ENCODE data around the gene AOC3.
"Not testable (repeated sequence)": the region's sequence is repeated elsewhere in the genome, so short reads cannot be mapped to it uniquely, and the experiment has no call there.

Gene AOC3

DNA sequence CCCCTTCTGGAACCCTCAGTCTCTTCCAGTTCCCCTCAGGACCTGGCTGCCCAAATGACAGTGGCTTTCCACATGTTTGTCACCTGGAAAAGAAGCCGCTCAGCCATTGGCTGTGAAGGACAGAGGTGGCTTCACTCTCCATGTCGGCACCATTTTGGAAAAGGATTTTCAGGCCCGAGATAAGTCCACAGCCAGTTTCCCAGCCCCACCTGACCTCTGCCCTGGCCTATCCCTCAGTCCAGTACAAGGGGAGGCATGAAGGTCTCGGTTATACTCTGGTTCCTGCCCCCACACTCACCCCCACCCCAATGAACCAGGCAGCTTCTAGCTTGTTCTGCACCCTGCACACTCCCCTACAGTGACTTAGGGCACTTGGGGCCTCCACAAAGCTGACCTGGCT, 15.2 kb downstream of the AOC3 start:
- DNase-seq (ENCODE audit: low spot score in 2 of 2) = no peak
- Histone ChIP-seq H3K4me3 (no peak overlapping the region), H3K4me1 (no peaks in the 10 kb centered on the region), H3K27me3 (ENCODE audit: low read depth) (peaks cover 3% of the 10 kb centered on the region; the same call in 1 of the 2 replicates), H3K36me3 (replicated peaks) (no peaks in the 10 kb centered on the region), H3K9me3 (peaks cover 7% of the 10 kb centered on the region)
- in situ Hi-C loops (cut with MboI; ENCODE audit: low sequenced_read_pairs) = no loop called here

DNA sequence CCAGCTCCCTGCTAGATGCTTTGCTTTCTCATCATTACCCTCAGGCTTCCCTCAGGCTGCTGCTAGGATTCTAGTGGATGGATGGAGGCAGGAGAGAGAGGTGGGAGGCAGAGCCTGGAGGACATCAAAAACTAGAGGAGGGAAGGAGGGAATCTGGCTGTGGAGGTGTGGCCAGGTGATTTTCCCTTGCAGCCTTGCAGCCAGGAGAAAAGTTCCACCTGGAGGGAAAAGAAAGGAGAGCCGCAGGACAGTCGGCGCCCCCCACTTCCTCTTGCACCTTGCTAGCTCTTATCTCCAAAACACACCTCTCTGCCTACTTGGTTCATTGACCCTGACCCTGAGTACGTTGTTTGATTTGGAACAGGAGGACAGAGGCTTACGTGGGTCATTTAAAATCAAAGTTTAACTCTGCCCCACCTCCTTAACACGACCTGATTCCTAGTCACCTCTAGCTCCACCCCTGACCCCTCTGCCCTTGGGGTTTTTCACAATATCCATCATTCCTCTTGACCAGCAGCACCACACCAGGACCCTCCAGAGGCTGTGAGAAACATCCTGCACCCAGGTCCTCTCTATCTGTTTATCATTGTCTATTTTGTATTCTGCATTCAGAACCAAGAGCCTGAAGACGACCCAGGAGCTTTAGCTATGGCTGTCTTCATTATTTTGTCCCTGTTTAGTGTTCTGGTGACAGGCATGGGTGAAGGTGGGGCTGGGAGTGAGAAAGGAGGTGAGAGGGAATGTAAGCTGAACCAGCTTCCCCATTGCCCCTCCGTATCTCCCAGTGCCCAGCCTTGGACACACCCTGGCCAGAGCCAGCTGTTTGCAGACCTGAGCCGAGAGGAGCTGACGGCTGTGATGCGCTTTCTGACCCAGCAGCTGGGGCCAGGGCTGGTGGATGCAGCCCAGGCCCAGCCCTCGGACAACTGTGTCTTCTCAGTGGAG, 15.9 kb downstream of the AOC3 start:
- H3K4me3 ChIP-seq = no peak overlapping the region
- H3K9me3 ChIP-seq = peaks cover 7% of the 10 kb centered on the region
- no peaks in the 10 kb centered on the region for H3K36me3 ChIP-seq (replicated peaks)
- no peak for DNase-seq (ENCODE audit: low spot score in 2 of 2)
- H3K27me3 ChIP-seq (ENCODE audit: low read depth) = peaks cover 3% of the 10 kb centered on the region; the same call in 1 of the 2 replicates
- no peaks in the 10 kb centered on the region for H3K4me1 ChIP-seq
- in situ Hi-C loops (cut with MboI; ENCODE audit: low sequenced_read_pairs) = no loop called here

GRCh38 chr17:42867694-42868261, 16.8 kb downstream of the AOC3 start:
- H3K9me3 ChIP-seq; in situ Hi-C loops (cut with MboI; ENCODE audit: low sequenced_read_pairs); H3K27me3 ChIP-seq (ENCODE audit: low read depth); DNase-seq (ENCODE audit: low spot score in 2 of 2); H3K4me3 ChIP-seq; H3K4me1 ChIP-seq; H3K36me3 ChIP-seq (replicated peaks): not testable (repeated sequence)

GRCh38 chr17:42868338-42868737, 17.3 kb downstream of the AOC3 start:
- in situ Hi-C loops (cut with MboI; ENCODE audit: low sequenced_read_pairs) = no loop called here
- H3K27me3 ChIP-seq (ENCODE audit: low read depth) = peaks cover 2% of the 10 kb centered on the region; the same call in 1 of the 2 replicates
- no peak for DNase-seq (ENCODE audit: low spot score in 2 of 2)
- H3K36me3 ChIP-seq (replicated peaks) = no peaks in the 10 kb centered on the region
- no peak overlapping the region for H3K4me3 ChIP-seq
- H3K9me3 ChIP-seq = peaks cover 7% of the 10 kb centered on the region
- H3K4me1 ChIP-seq = no peaks in the 10 kb centered on the region

GRCh38 chr17:42871647-42872046, 20.6 kb downstream of the AOC3 start:
- Histone ChIP-seq H3K27me3 (ENCODE audit: low read depth) (no peaks in the 10 kb centered on the region), H3K9me3 (peaks cover 7% of the 10 kb centered on the region), H3K36me3 (replicated peaks) (no peaks in the 10 kb centered on the region), H3K4me1 (no peaks in the 10 kb centered on the region), H3K4me3 (no peak overlapping the region)
- DNase-seq (ENCODE audit: low spot score in 2 of 2) = no peak
- in situ Hi-C loops (cut with MboI; ENCODE audit: low sequenced_read_pairs) = no loop called here

GRCh38 chr17:42872251-42872965, 21.4 kb downstream of the AOC3 start:
- in situ Hi-C loops (cut with MboI; ENCODE audit: low sequenced_read_pairs) = no loop called here
- H3K27me3 ChIP-seq (ENCODE audit: low read depth) = no peaks in the 10 kb centered on the region
- no peaks in the 10 kb centered on the region for H3K4me1 ChIP-seq
- no peak overlapping the region for H3K4me3 ChIP-seq
- no peaks in the 10 kb centered on the region for H3K36me3 ChIP-seq (replicated peaks)
- no peak for DNase-seq (ENCODE audit: low spot score in 2 of 2)
- H3K9me3 ChIP-seq = peaks cover 7% of the 10 kb centered on the region

- H3K27me3 ChIP-seq (ENCODE audit: low read depth) = no peaks in the 10 kb centered on the region
- no peaks in the 10 kb centered on the region for H3K4me1 ChIP-seq
- peaks cover 7% of the 10 kb centered on the region for H3K9me3 ChIP-seq
- DNase-seq (ENCODE audit: low spot score in 2 of 2) = no peak
- H3K4me3 ChIP-seq = no peak overlapping the region
- H3K36me3 ChIP-seq (replicated peaks) = no peaks in the 10 kb centered on the region
- in situ Hi-C loops (cut with MboI; ENCODE audit: low sequenced_read_pairs) = no loop called here
These were observed 22.3 kb downstream of the AOC3 start for GRCh38 chr17:42873315-42873714.

DNA sequence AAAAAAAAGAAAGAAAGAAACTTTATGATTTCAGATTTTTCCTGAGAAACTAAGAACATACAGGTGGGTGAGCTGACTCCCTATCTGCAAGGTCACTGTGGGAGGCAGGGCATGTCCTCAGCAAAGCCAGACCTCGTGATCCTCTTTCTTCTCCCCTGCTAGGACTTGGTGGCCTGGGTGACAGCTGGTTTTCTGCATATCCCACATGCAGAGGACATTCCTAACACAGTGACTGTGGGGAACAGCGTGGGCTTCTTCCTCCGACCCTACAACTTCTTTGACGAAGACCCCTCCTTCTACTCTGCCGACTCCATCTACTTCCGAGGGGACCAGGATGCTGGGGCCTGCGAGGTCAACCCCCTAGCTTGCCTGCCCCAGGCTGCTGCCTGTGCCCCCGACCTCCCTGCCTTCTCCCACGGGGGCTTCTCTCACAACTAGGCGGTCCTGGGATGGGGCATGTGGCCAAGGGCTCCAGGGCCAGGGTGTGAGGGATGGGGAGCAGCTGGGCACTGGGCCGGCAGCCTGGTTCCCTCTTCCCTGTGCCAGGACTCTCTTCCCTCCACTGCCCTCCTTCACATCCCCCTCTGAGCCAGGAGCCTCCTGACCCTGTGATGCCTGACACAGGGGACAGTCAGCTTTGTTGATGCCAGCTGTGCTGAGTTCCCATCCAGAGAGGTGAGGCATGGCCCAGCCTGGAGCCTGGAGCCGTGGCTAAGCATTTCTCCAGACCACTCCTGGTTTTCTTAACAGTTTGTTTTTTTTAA, 23.1 kb downstream of the AOC3 start:
- H3K27me3 ChIP-seq (ENCODE audit: low read depth); H3K36me3 ChIP-seq (replicated peaks); in situ Hi-C loops (cut with MboI; ENCODE audit: low sequenced_read_pairs); H3K9me3 ChIP-seq; DNase-seq (ENCODE audit: low spot score in 2 of 2); H3K4me3 ChIP-seq; H3K4me1 ChIP-seq: not testable (repeated sequence)

- in situ Hi-C loops (cut with MboI; ENCODE audit: low sequenced_read_pairs) = no loop called here
- Histone ChIP-seq H3K27me3 (ENCODE audit: low read depth) (no peaks in the 10 kb centered on the region), H3K9me3 (no peaks in the 10 kb centered on the region), H3K4me3 (no peak overlapping the region), H3K4me1 (no peaks in the 10 kb centered on the region), H3K36me3 (replicated peaks) (no peaks in the 10 kb centered on the region)
- DNase-seq (ENCODE audit: low spot score in 2 of 2) = no peak
These were observed 26.0 kb downstream of the AOC3 start for GRCh38 chr17:42877037-42877436.

DNA sequence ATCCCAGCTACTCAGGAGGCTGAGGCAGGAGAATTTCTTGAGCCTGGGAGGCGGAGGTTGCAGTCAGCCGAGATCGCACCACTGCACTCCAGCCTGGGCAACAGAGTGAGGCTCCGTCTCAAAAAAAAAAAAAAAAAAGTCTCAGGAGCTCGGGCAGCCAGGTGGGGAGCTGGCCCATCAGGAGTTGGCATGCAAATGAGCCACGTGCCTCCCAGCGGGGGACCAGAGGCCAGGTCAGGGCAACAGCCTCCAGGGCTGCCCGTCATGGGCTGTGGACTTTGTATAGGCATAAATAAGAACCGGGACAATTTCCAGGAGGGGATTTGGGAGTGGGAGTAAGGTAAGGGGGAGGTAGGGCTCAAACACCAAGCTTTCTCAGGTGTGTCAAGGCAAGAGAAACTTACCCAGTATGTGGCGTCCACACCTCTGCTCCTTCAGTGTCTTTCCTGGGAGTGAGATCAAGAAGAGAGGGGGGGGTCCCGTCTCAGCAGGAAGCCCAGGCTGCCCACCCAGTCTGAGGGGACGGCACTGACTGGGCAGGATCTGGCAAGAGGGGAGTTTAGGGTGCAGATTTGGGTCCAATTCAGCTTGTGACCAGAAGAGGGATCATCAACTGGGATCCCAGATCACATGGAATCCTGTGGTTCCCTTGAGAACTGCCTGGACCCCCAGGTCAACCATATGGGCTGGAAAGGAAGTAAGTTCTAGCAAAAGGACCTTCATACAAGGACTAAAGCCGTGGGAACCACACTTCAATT, 27.3 kb downstream of the AOC3 start:
- no peak for DNase-seq (ENCODE audit: low spot score in 2 of 2)
- Histone ChIP-seq H3K27me3 (ENCODE audit: low read depth) (no peaks in the 10 kb centered on the region), H3K4me1 (no peaks in the 10 kb centered on the region), H3K36me3 (replicated peaks) (no peaks in the 10 kb centered on the region), H3K4me3 (no peak overlapping the region), H3K9me3 (no peaks in the 10 kb centered on the region)
- in situ Hi-C loops (cut with MboI; ENCODE audit: low sequenced_read_pairs) = no loop called here

DNA sequence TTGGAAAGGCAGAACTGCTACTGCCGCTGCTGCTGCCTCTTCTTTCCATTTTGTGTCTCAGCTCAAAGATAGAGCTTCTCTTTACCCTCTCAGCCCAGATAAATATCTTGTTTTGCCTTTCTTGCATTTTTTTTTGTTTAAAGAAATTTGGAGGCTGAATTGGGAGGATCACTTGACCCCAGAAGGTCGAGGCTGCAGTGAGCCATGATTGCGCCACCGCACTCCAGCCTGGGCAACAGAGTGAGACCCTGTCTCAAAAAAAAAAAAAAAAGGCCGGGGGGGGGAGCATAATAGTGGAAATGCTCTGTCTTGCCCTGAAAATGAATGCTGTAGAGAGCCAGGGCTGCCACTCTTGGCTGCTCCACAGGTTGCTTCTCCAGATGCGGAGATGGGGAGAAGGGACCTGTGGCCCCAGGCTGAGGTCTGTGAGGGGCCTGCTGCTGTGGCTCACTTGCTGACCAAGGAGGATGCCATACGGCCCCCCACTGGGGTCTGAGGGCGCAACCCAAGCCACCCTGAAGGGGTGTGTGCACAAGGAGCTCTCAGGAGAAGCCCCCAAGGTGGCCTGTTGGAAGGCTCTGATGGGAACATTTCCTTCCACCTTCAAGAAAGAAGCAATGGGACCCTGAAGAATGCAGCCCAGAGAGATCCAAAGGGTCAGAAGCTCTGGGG, 28.1 kb downstream of the AOC3 start:
- no peak for DNase-seq (ENCODE audit: low spot score in 2 of 2)
- no peaks in the 10 kb centered on the region for H3K9me3 ChIP-seq
- no peaks in the 10 kb centered on the region for H3K27me3 ChIP-seq (ENCODE audit: low read depth)
- in situ Hi-C loops (cut with MboI; ENCODE audit: low sequenced_read_pairs) = no loop called here
- H3K36me3 ChIP-seq (replicated peaks) = no peaks in the 10 kb centered on the region
- no peak overlapping the region for H3K4me3 ChIP-seq
- H3K4me1 ChIP-seq = no peaks in the 10 kb centered on the region

- DNase-seq (ENCODE audit: low spot score in 2 of 2) = no peak
- Histone ChIP-seq H3K36me3 (replicated peaks) (no peaks in the 10 kb centered on the region), H3K4me1 (no peaks in the 10 kb centered on the region), H3K9me3 (no peaks in the 10 kb centered on the region), H3K27me3 (ENCODE audit: low read depth) (no peaks in the 10 kb centered on the region), H3K4me3 (no peak overlapping the region)
- in situ Hi-C loops (cut with MboI; ENCODE audit: low sequenced_read_pairs) = no loop called here
These were observed 28.6 kb downstream of the AOC3 start for GRCh38 chr17:42879596-42879985.
